OCI-LY7 (cell line): ENCODE measurements around the gene PCNX1.
"Not testable (repeated sequence)": the region's sequence is repeated elsewhere in the genome, so short reads cannot be mapped to it uniquely, and the experiment has no call there.

Source experiments
- EZH2phosphoT487 ChIP-seq: fragments of 200-600 bp; sonication (generic); IDR thresholded peaks from 2 replicates; pipeline ENCODE4 v1.6.1; 2018; ENCODE audit warnings: low read depth, borderline replicate concordance, mild to moderate bottlenecking, mixed run types, antibody characterized with exemption, low read length, moderate library complexity, mixed read lengths
- TF ChIP-seq, protein P1 (sequence below): fragments of 200-600 bp; sonication (generic); conservative IDR thresholded peaks from 2 replicates; pipeline ENCODE4 v1.5.1; 2014; ENCODE audit warnings: mild to moderate bottlenecking, antibody characterized with exemption, low read length, moderate library complexity, mixed read lengths

DNA sequence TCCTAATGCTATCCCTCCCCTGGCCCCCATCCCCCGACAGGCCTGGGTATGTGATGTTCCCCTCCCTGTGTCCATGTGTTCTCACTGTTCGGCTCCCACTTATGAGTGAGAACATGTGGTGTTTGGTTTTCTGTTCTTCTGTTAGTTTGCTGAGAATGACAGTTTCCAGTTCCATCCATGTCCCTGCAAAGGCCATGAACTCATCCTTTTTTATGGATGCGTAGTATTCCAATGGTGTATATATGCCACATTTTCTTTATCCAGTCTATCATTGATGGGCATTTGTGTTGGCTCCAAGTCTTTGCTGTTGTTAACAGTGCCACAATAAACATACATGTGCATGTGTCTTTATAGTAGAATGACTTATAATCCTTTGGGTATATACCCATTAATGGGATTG is 157.5 kb downstream of the PCNX1 start:
- TF ChIP-seq, protein P1, sequence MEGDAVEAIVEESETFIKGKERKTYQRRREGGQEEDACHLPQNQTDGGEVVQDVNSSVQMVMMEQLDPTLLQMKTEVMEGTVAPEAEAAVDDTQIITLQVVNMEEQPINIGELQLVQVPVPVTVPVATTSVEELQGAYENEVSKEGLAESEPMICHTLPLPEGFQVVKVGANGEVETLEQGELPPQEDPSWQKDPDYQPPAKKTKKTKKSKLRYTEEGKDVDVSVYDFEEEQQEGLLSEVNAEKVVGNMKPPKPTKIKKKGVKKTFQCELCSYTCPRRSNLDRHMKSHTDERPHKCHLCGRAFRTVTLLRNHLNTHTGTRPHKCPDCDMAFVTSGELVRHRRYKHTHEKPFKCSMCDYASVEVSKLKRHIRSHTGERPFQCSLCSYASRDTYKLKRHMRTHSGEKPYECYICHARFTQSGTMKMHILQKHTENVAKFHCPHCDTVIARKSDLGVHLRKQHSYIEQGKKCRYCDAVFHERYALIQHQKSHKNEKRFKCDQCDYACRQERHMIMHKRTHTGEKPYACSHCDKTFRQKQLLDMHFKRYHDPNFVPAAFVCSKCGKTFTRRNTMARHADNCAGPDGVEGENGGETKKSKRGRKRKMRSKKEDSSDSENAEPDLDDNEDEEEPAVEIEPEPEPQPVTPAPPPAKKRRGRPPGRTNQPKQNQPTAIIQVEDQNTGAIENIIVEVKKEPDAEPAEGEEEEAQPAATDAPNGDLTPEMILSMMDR, result not testable (repeated sequence)
- TF ChIP-seq EZH2phosphoT487, result not testable (repeated sequence)
